Fibroblast of skin of back (primary cell): ENCODE measurements around the gene COL1A2.

ENCODE experiments used
- DNase-seq: peaks from one replicate; pipeline ENCODE4 v3.0.0-alpha.2; 2013

The COL1A2 gene

GRCh38 chr7:94384315-94384714 is 10.4 kb upstream of the COL1A2 start:
- DNase-seq, result no peak

DNA sequence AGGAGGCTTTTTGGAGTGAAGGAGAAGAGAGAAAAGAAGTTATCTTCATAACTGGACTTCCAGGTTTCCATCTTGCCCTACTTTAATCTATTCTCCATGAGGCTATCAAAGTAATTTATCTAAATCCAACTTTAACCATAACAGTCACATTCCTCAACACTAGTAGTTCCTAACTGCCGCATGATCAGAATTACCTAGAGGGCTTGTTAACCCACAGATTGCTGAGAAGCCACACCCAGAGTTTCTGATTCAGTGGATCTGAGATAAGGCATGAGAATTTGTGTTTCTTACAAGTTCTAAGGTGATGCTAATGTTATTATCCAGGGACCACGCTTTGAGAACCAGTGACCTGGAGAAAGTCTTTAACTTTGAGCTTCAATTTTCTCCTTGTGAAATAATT is 8.3 kb upstream of the COL1A2 start:
- no peak for DNase-seq

GRCh38 chr7:94388540-94388939 is 6.2 kb upstream of the COL1A2 start:
- no peak for DNase-seq

- DNase-seq, result no peak
These were observed 5.3 kb upstream of the COL1A2 start for GRCh38 chr7:94389381-94389780.

GRCh38 chr7:94391726-94392392 is 2.8 kb upstream of the COL1A2 start:
- DNase-seq, result peak; percentile 92

DNA sequence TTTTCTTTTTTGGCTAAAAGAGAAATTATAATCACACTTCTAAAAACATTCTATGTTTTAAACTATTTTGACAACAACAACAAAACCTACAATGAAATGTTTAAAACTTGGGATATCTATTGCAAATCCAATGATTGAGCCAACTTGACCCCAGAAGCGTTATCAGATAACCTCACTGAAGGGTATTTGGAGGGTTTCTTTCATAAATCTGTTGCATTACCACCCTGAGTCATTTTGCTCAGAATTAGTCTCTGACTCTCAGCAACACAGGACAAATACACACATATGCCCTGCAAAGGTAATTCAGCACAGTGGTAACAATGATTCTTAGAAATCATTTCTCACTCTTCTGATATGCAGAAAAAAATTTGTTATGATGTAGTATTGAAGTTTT is 2.3 kb upstream of the COL1A2 start:
- no peak for DNase-seq

- peak; percentile 78 for DNase-seq
These were observed 1.2 kb upstream of the COL1A2 start for GRCh38 chr7:94393246-94394108.

DNA sequence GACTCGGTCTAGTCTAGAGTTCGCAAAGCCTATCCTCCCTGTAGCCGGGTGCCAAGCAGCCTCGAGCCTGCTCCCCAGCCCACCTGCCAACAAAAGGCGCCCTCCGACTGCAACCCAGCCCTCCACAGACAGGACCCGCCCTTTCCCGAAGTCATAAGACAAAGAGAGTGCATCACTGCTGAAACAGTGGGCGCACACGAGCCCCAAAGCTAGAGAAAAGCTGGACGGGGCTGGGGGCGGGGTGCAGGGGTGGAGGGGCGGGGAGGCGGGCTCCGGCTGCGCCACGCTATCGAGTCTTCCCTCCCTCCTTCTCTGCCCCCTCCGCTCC is 622 bp upstream of the COL1A2 start:
- peak; percentile 87 for DNase-seq

DNA sequence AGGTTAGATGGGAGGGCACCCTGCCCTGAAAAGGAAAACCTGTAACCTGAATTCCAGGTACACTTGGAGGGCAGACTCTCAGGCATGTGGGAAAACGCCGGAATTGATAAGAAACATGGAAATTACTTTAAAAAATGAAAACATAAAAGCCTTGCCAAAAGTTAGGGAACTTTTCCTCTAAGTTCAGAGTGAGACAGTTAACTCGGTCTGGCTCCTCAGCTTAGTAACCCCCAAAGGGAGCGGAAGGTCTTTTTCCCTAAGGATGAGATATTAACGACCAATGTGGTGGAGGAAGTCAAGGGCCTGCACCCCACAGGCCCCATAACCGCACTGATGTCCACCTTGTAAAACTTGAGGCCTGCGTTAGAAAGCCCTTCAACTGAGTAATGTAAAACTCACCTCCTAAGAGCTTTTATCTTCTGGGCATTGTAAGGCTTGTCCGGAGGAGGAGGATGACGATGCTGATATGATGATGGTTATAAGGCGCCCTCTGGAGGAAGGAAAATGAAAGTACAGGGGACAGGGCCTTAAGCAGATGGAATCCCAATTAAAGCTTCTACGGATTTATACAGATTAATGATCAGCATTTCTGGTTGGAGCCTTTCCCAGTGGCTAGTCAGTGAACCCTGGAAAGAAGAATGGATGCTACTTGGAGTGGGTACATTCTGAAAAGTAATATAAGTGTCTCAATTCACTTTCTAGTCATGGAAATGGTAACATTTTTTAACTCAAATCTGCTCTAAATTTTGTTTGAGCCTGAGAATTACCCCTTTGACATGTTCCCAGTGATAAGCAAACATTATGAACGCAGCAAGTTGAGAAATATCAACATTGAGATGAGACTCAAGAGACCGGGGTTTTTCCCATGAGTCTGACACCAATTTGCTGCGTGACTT is 694 bp downstream of the COL1A2 start:
- DNase-seq, result peak; percentile 87

DNA sequence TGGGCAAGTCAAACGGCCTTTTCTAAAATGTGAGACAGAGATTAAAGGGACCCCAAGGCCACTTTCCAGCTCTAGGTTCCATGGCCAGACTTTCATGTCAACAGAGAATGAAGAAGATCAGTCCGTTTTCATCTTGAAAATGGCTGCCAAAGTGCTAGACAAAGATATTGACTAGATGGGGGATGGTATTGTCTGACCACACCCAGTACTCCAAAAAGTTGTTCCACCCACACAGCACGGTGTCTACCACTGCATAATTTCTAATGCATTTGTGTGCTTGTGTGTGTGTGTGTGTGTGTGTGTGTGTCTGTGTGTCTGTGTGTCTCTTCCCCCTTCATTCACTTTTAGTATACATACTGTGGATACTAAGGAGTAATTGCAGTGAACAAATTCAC is 1.3 kb downstream of the COL1A2 start:
- DNase-seq, result peak; percentile 91

- DNase-seq, result peak; percentile 68
These were observed 1.9 kb downstream of the COL1A2 start for GRCh38 chr7:94396596-94396995.

GRCh38 chr7:94397722-94398121 is 3.0 kb downstream of the COL1A2 start:
- peak; percentile 65 for DNase-seq

- no peak for DNase-seq
These were observed 4.1 kb downstream of the COL1A2 start for GRCh38 chr7:94398841-94399240.

GRCh38 chr7:94400022-94400421 is 5.3 kb downstream of the COL1A2 start:
- peak; percentile 64 for DNase-seq

- peak; percentile 66 for DNase-seq
These were observed 6.1 kb downstream of the COL1A2 start for GRCh38 chr7:94400643-94401427.

DNA sequence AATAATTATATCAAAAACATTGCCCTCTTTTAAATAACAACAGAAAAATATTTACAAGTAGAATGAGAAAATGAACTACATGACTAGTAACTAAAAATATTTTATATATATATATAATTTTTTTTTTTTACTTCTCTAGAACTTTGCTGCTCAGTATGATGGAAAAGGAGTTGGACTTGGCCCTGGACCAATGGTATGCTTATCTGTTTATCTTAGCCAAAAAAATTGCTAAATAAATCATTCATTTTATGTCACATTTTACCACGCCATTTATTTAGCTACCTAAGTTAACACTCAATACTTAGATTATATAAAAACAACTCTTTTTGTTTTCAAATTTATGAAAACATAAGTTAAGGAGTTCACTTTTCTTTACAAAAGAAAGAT is 6.7 kb downstream of the COL1A2 start:
- no peak for DNase-seq

- DNase-seq, result no peak
These were observed 8.9 kb downstream of the COL1A2 start for GRCh38 chr7:94403546-94403945.

DNA sequence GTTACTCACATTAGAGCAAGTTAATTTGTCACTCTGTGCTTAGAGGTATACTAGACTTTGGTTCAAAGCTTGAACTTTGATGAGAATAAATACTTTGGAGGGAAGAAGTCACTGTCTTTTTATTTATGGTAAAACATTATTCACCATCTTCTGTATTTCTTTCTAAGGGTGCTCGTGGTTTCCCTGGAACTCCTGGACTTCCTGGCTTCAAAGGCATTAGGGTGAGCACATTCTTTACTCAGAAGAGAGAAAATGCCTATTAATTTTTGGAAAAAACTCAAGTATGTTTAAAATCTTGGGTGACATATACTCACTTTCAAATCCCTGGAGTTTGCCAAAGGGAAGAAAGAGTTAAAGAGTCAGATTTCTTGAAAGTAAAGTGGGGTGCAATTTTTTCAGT is 10.8 kb downstream of the COL1A2 start:
- peak; percentile 71 for DNase-seq

DNA sequence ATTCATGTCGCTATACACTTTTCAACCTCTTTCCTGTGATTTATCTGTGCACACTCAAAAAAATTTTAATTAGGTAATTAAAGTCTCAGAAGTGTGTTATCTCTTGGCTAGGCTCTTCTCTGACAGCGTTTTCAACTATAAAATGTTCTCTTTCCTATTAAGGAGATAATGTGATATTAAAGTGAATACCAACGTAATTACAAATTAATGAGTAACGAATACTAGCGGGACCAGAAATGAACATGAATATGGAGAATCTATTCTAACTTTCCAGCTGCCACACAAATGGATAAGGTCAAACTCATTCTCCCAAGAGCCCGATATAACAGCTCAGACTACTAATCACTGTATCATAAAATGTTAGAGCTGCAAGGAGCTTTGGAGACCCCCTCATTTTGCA is 12.0 kb downstream of the COL1A2 start:
- DNase-seq, result no peak

- no peak for DNase-seq
These were observed 14.7 kb downstream of the COL1A2 start for GRCh38 chr7:94409200-94409948.

DNA sequence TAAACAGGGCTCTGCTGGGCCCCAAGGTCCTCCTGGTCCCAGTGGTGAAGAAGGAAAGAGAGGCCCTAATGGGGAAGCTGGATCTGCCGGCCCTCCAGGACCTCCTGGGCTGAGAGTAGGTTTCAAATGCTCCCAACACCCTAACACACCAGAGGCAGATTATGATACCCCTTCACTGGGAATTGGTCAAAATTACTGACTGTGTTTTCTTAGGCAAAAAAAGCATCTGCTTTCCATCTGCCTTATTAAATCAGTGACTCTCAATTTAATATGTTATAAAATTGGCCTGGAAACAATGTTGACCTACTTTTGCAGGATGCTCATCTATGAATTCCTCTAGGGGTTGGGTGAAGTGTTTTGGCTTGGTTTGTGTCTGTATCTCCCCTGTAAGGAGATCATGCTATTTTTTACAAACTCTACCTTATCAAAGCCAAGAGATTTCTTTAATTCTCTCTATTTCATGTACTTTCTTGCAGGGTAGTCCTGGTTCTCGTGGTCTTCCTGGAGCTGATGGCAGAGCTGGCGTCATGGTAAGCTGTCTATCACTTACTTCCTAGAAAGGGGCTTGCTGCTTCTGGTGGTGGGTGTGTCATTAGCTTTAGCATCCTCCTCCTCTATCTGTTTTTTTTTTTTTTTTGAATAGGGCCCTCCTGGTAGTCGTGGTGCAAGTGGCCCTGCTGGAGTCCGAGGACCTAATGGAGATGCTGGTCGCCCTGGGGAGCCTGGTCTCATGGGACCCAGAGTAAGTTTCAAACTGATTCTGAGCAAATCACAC is 15.9 kb downstream of the COL1A2 start:
- DNase-seq, result peak; percentile 65
